Renal cortex interstitium (tissue), 11 donors: ENCODE data around the gene CTH. TPM values are rescaled to one million over a fixed set of nuclear protein-coding genes. Genes with fewer than 3 reads are reported as not detected.

ENCODE experiments used
- DNase-seq, 11 donors: peaks; one replicate each; pipeline ENCODE4 v3.0.0-alpha.2; 2013; ENCODE audit warnings: low read depth in 9 of 11, low spot score in 4 of 11; ENCODE audit errors: extremely low read depth in 1 of 11
- polyA plus RNA-seq, 3 donors: library from polyadenylated mRNA; unstranded; fragments of 120-200 nt; gene quantifications; one replicate each; pipeline ENCODE4 v1.2.1, GENCODE V29; 2013; ENCODE audit not compliant: insufficient read length in 3 of 3

Gene CTH
- polyA plus RNA-seq, 3 donors, result 11.8 to 21.4 (median 17.3) TPM

DNA sequence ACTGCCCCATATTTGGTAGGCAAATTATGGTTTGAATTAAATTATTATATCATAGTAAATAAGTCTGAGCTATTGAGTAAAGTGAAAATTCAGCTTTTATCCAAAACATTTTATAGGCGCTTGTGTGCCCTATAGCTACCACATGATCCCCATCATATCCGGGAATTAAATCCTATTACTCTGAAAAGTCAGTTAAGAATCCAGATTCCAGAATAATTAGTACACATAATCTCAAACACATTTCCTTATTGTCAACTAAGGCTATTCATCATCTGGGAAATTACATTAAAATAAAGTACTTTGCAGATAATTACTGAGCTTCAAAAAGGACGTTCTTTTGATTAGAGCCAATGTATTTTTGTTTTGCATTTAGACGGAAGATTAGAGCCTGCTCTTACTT is 72.3 kb downstream of the CTH start:
- DNase-seq, result peak in 1 of 11 donors; percentile 3

- no peak for DNase-seq
Measured at GRCh38 chr1:70485624-70486023, 74.6 kb downstream of the CTH start.

- no peak for DNase-seq
Measured at GRCh38 chr1:70486676-70487458, 75.8 kb downstream of the CTH start.

- DNase-seq, result no peak
Measured at GRCh38 chr1:70487459-70487815, 76.4 kb downstream of the CTH start.

GRCh38 chr1:70487910-70488665 is 77.0 kb downstream of the CTH start:
- DNase-seq, result peak in 6 of 11 donors; percentile 2 to 18 (median 10)

Other genes with a start within 250 kb of the CTH start
- gene LRRC40, start 205.7 kb upstream of the CTH start, polyA plus RNA-seq, result 10 to 100 TPM; 23.4 to 27.5 (median 24.9) TPM
- gene SRSF11, start 189.9 kb upstream of the CTH start, polyA plus RNA-seq, result 100 to 1,000 TPM; 325 to 505 (median 435) TPM
- gene ANKRD13C, start 56.5 kb upstream of the CTH start, polyA plus RNA-seq, result 10 to 100 TPM; 23.2 to 32.3 (median 28.5) TPM